ENCODE results near the gene THAP11. TPM values are rescaled to one million over a fixed set of nuclear protein-coding genes. Genes with fewer than 3 reads are reported as not detected.

The THAP11 gene
- total RNA-seq, 1 donor from 2014 or later: 50.6 TPM

DNA sequence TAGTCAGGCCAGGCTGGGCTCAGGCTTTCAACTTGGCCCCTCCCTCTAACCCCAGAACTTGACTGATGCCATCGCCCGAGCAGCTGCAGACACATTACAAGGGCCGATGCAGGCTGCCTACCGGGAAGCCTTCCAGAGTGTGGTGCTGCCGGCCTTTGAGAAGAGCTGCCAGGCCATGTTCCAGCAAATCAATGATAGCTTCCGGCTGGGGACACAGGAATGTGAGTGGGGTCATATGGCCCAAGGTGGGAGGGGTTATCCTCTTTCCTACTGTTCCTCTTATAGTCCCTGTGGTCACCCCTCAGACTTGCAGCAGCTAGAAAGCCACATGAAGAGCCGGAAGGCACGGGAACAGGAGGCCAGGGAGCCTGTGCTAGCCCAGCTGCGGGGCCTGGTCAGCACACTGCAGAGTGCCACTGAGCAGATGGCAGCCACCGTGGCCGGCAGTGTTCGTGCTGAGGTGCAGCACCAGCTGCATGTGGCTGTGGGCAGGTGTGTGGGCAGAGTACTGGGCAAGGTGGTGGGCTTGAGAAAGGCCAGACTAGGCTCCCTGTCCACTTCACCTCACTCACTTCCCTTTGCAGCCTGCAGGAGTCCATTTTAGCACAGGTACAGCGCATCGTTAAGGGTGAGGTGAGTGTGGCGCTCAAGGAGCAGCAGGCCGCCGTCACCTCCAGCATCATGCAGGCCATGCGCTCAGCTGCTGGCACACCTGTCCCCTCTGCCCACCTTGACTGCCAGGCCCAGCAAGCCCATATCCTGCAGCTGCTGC, 40.4 kb downstream of the THAP11 start:
- Histone ChIP-seq H3K9me3 (no peaks in the 10 kb centered on the region), H3K4me3 (no peak overlapping the region), H3K36me3 (peaks cover 4 to 63% of the 10 kb centered on the region in 2 donors), H3K4me1 (peaks cover 12% of the 10 kb centered on the region), H3K27me3 (no peaks in the 10 kb centered on the region), H3K27ac (no peak overlapping the region)
- TF ChIP-seq, protein P1, sequence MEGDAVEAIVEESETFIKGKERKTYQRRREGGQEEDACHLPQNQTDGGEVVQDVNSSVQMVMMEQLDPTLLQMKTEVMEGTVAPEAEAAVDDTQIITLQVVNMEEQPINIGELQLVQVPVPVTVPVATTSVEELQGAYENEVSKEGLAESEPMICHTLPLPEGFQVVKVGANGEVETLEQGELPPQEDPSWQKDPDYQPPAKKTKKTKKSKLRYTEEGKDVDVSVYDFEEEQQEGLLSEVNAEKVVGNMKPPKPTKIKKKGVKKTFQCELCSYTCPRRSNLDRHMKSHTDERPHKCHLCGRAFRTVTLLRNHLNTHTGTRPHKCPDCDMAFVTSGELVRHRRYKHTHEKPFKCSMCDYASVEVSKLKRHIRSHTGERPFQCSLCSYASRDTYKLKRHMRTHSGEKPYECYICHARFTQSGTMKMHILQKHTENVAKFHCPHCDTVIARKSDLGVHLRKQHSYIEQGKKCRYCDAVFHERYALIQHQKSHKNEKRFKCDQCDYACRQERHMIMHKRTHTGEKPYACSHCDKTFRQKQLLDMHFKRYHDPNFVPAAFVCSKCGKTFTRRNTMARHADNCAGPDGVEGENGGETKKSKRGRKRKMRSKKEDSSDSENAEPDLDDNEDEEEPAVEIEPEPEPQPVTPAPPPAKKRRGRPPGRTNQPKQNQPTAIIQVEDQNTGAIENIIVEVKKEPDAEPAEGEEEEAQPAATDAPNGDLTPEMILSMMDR (IDR thresholded peaks at IDR 0.05): no peak
- DNase-seq (ENCODE audit: extremely low spot score in 2 of 2): peak in 1 of 2 donors; percentile 67
- intact Hi-C loops (cut with DNase I): loop anchor here (5.0 kb wide), 1 partner anchor 45 kb away; no protein-coding TSS in a partner anchor

DNA sequence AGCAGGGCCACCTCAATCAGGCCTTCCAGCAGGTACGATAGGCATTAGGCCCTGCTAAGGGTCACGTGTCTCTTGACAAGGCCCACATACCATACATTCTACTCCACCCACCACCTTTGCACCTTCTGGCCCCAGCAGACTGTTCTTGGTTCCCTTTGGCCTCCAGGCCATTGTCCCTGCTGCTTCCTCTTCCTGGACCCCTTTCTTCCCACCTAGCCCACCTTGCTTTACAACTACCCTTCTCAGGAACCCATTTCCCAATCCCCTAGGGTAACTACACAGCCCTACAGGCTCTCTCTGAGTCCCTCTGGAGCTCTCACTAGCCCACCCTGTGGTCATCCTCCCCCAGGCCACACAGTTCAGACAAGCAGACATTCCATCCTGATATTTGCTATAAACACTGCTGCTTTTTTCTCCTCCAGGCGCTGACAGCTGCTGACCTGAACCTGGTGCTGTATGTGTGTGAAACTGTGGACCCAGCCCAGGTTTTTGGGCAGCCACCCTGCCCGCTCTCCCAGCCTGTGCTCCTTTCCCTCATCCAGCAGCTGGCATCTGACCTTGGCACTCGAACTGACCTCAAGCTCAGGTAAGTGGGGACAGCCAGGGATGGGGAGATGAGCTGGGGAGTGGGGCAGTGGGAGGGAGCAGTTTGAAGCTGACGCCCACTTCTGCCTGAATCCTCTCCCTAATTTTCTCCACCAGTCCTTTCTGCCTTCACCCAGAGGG, 41.2 kb downstream of the THAP11 start:
- Histone ChIP-seq H3K27ac (no peak overlapping the region), H3K4me1 (peaks cover 12% of the 10 kb centered on the region), H3K36me3 (peaks cover 4 to 55% of the 10 kb centered on the region in 2 donors), H3K27me3 (no peaks in the 10 kb centered on the region), H3K4me3 (no peak overlapping the region), H3K9me3 (no peaks in the 10 kb centered on the region)
- DNase-seq (ENCODE audit: extremely low spot score in 2 of 2): peak; percentile 75 to 77
- intact Hi-C loops (cut with DNase I): loop anchor here (5.0 kb wide), 1 partner anchor 44 kb away; no protein-coding TSS in a partner anchor
- TF ChIP-seq, protein P1 (IDR thresholded peaks at IDR 0.05): no peak
- no peak for TF ChIP-seq POLR2AphosphoS5 (IDR thresholded peaks at IDR 0.05; ENCODE audit: insufficient read depth in 1 of 2, low read depth in 1 of 2)
- TF ChIP-seq POLR2A (IDR thresholded peaks at IDR 0.05): no peak

DNA sequence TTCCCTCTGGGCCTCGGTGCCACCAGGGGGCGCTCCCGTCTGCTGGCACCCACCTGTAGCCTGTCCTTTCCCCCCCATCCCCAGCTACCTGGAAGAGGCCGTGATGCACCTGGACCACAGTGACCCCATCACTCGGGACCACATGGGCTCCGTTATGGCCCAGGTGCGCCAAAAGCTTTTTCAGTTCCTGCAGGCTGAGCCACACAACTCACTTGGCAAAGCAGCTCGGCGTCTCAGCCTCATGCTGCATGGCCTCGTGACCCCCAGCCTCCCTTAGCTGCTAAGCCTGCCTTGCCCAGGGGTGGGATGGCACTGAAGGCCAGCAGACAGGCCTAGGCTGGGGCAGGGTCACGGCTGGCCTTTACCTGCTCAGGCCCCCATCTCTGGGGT, 41.7 kb downstream of the THAP11 start:
- TF ChIP-seq POLR2AphosphoS5 (IDR thresholded peaks at IDR 0.05; ENCODE audit: insufficient read depth in 1 of 2, low read depth in 1 of 2): peak in 1 of 2 donors; percentile 23
- no peak for TF ChIP-seq POLR2A (IDR thresholded peaks at IDR 0.05)
- TF ChIP-seq, protein P1 (IDR thresholded peaks at IDR 0.05): peak; percentile 46 to 84 (median 69)
- H3K4me3 ChIP-seq: no peak overlapping the region
- peaks cover 2 to 50% of the 10 kb centered on the region in 2 donors for H3K36me3 ChIP-seq
- peak overlapping the region; percentile 30 for H3K27ac ChIP-seq
- H3K9me3 ChIP-seq: no peaks in the 10 kb centered on the region
- H3K27me3 ChIP-seq: no peaks in the 10 kb centered on the region
- H3K4me1 ChIP-seq: peaks cover 12% of the 10 kb centered on the region
- peak in 1 of 2 donors; percentile 77 for DNase-seq (ENCODE audit: extremely low spot score in 2 of 2)
- intact Hi-C loops (cut with DNase I): loop anchor here (5.0 kb wide), 1 partner anchor 43 kb away; no protein-coding TSS in a partner anchor

DNA sequence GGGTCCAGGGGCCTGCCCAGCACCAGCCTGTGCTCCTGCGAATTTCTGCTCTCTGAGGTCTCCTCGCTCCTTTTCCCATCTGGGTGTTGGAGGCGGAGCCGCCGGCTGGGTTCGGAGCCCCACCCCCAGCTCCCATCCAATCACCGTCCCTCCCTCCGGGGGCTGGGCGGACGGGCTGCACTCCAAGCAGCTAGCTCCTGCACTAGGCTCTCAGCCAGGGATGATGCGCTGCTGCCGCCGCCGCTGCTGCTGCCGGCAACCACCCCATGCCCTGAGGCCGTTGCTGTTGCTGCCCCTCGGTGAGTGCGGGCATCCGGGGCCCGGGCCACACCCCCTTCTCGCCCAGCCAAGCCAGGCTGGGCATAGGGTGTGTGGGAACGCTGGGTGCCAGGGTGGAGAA, 42.6 kb downstream of the THAP11 start, which contains the start of gene NRN1L:
Gene NRN1L, plus strand, starts transcription at position 202 of the 400 bp plus-strand sequence. Its CDS starts 19 bp downstream, at position 221.
- intact Hi-C loops (cut with DNase I): loop anchor here (5.0 kb wide), 1 partner anchor 43 kb away; no protein-coding TSS in a partner anchor
- Histone ChIP-seq H3K9me3 (no peaks in the 10 kb centered on the region), H3K27ac (peak within 1 kb of the TSS; percentile 30), H3K27me3 (no peaks in the 10 kb centered on the region), H3K4me3 (peak within 1 kb of the TSS in 1 of 2 donors; percentile 0), H3K36me3 (peaks cover 0 to 42% of the 10 kb centered on the region in 2 donors), H3K4me1 (peaks cover 12% of the 10 kb centered on the region)
- DNase-seq (ENCODE audit: extremely low spot score in 2 of 2): peak in 1 of 2 donors; percentile 87
- TF ChIP-seq, protein P1 (IDR thresholded peaks at IDR 0.05): no peak
- TF ChIP-seq POLR2A (IDR thresholded peaks at IDR 0.05) (no peak), POLR2AphosphoS5 (IDR thresholded peaks at IDR 0.05; ENCODE audit: insufficient read depth in 1 of 2, low read depth in 1 of 2) (peak; percentile 27 to 51)

All from vagina (tissue), 2 donors.